ENCODE measurements around the gene FMN1. TPM values are rescaled to one million over a fixed set of nuclear protein-coding genes. Genes with fewer than 3 reads are reported as not detected.

The FMN1 gene
- total RNA-seq, 4 donors from 2014 or later = 32.6 to 102 (median 63.0) TPM

DNA sequence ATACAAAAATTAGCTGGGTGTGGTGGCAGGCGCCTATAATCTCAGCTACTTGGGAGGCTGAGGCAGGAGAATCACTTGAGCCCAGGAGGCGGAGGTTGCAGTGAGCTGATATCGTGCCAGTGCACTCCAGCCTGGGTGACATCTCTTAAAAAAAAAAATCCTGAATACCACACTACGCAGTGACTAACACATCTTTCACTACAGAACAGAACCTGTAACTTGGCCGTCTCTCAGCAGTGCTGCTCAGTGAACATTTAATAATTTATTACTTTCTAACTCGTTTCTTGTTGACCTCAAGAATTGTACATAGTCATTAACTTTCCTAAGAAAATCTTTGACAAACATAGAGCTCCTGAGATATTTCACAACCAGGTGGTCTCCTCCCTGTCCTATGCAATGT is 472.9 kb downstream of the FMN1 start:
- in situ Hi-C loops (cut with MboI; ENCODE audit: low pct_ligation_motif_present in 1 of 4, low pct_unique_long_range_greater_than_20kb in 1 of 4, low sequenced_read_pairs in 3 of 4) = no loop called here
- H3K36me3 ChIP-seq = no peaks in the 10 kb centered on the region
- WGBS, 2 donors (ENCODE audit: low coverage in 1 of 2) = 82 to 86% methylated on average over 4 to 6 of the region's 6 CpGs
- DNase-seq = no peak
- H3K4me1 ChIP-seq = peaks cover 0 to 26% (median 23%) of the 10 kb centered on the region in 4 donors
- H3K27ac ChIP-seq = peak overlapping the region in 1 of 4 donors; percentile 41
- intact Hi-C loops (cut with DNase I; ENCODE audit: low total_unique reads) = no loop called here
- no peak overlapping the region for H3K4me3 ChIP-seq
- H3K27me3 ChIP-seq = peaks cover 44% of the 10 kb centered on the region
- TF ChIP-seq POLR2AphosphoS5 (IDR thresholded peaks at IDR 0.05) (no peak), EP300 (IDR thresholded peaks at IDR 0.05; ENCODE audit: low read depth) (no peak), POLR2A (IDR thresholded peaks at IDR 0.05) (no peak)
- TF ChIP-seq, protein P1, sequence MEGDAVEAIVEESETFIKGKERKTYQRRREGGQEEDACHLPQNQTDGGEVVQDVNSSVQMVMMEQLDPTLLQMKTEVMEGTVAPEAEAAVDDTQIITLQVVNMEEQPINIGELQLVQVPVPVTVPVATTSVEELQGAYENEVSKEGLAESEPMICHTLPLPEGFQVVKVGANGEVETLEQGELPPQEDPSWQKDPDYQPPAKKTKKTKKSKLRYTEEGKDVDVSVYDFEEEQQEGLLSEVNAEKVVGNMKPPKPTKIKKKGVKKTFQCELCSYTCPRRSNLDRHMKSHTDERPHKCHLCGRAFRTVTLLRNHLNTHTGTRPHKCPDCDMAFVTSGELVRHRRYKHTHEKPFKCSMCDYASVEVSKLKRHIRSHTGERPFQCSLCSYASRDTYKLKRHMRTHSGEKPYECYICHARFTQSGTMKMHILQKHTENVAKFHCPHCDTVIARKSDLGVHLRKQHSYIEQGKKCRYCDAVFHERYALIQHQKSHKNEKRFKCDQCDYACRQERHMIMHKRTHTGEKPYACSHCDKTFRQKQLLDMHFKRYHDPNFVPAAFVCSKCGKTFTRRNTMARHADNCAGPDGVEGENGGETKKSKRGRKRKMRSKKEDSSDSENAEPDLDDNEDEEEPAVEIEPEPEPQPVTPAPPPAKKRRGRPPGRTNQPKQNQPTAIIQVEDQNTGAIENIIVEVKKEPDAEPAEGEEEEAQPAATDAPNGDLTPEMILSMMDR (IDR thresholded peaks at IDR 0.05) = no peak
- H3K9me3 ChIP-seq = no peaks in the 10 kb centered on the region

DNA sequence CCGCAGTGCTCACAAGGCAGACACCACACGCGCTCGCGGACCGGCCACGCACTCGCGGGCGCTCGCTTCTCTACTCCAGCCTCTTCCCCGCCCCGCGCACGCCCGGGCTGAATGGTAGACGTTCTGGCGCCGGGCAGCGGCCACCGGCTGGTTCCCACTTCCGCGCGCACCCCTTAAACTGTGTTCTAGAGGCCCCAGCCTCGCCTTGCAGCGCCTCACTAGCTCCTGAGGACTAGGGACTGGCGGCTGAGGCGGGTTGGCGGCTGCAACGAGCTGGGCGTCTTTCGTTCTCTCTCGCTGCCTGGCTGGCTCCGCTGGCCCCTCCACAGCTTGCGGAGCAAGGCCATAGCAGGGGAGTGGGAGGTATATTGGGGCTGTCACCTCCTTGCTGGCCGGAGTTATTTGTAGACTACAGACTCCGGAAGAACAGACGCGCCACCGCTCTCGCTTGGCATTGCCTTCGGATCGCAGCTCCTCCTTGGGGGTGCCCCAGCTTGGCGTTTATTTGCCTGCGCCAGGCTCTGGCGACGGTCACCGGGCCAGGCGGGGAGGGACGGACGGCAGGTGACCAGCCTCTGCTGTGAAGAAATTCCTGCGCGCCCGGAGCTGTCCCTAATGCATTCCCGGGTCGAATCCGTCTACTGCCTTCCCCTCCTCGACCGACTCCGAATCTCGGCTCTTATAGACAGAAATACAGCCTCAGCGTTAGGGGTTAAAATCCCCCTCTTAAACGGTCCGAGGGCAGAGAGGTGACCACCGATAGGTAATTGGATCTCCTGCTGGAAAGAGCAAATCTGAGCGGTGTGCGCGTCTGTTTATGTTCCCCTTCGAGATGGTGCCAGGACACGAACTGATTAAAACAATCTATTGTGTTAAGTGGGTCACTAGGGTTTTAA is 475.4 kb downstream of the FMN1 start:
- Histone ChIP-seq H3K4me1 (peaks cover 0 to 26% (median 23%) of the 10 kb centered on the region in 4 donors), H3K27ac (peak overlapping the region; percentile 48 to 72 (median 60)), H3K27me3 (peaks cover 70% of the 10 kb centered on the region), H3K4me3 (peak overlapping the region; percentile 39 to 51 (median 40)), H3K9me3 (no peaks in the 10 kb centered on the region), H3K36me3 (no peaks in the 10 kb centered on the region)
- 7 to 9% methylated on average over 12 to 70 of the region's 70 CpGs for WGBS, 2 donors (ENCODE audit: low coverage in 1 of 2)
- TF ChIP-seq EP300 (IDR thresholded peaks at IDR 0.05; ENCODE audit: low read depth) (no peak), POLR2A (IDR thresholded peaks at IDR 0.05) (no peak)
- TF ChIP-seq, protein P1 (IDR thresholded peaks at IDR 0.05) = no peak
- intact Hi-C loops (cut with DNase I; ENCODE audit: low total_unique reads) (no loop called here), in situ Hi-C loops (cut with MboI; ENCODE audit: low pct_ligation_motif_present in 1 of 4, low pct_unique_long_range_greater_than_20kb in 1 of 4, low sequenced_read_pairs in 3 of 4) (no loop called here)
- peak; percentile 17 for DNase-seq

DNA sequence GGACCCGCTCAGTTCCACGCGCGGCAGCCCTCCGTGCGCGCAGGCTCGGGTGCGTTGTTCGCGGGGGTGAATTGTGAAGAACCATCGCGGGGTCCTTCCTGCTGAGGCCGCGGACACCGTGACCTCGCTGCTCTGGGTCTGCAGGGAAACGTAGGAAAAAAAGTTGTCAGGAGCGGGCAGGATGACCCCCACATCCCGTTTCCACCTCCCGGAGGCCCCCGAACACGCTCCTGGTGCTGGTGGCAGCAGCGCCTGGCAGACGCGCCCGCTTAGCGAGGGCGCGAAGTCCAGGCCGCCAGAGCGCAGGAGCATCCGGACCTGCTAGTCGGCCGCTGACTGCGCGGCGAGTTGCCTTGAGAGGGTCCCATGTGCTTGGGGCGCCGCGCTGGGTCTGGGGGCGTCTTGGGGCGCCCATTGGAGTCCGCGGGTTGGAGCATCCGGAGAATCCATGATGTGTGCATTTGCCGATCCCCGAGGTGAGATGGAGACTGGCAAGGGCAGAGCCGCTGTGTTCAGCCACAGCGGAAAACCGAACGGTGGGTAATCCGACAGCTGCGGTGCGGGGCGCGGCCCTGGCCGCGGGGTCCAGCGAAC is 476.2 kb downstream of the FMN1 start:
- WGBS, 2 donors (ENCODE audit: low coverage in 1 of 2) = 9% methylated on average over 29 of the region's 60 CpGs; no CpG with 5 or more reads in 1 of the 2 donors
- H3K36me3 ChIP-seq = no peaks in the 10 kb centered on the region
- in situ Hi-C loops (cut with MboI; ENCODE audit: low pct_ligation_motif_present in 1 of 4, low pct_unique_long_range_greater_than_20kb in 1 of 4, low sequenced_read_pairs in 3 of 4) (no loop called here), intact Hi-C loops (cut with DNase I; ENCODE audit: low total_unique reads) (no loop called here)
- peaks cover 76% of the 10 kb centered on the region for H3K27me3 ChIP-seq
- TF ChIP-seq POLR2AphosphoS5 (IDR thresholded peaks at IDR 0.05) = no peak
- no peak for TF ChIP-seq EP300 (IDR thresholded peaks at IDR 0.05; ENCODE audit: low read depth)
- no peak for TF ChIP-seq POLR2A (IDR thresholded peaks at IDR 0.05)
- TF ChIP-seq, protein P1 (IDR thresholded peaks at IDR 0.05) = no peak
- DNase-seq = peak; percentile 17
- peak overlapping the region; percentile 39 to 51 (median 40) for H3K4me3 ChIP-seq
- H3K27ac ChIP-seq = peak overlapping the region; percentile 48 to 72 (median 60)
- no peaks in the 10 kb centered on the region for H3K9me3 ChIP-seq
- H3K4me1 ChIP-seq = peaks cover 0 to 26% (median 23%) of the 10 kb centered on the region in 4 donors

Measured in transverse colon (tissue), 4 donors.